ENCODE measurements around the gene MTX1. TPM values are rescaled to one million over a fixed set of nuclear protein-coding genes. Genes with fewer than 3 reads are reported as not detected.

Gene MTX1
- total and polyA plus RNA-seq, 9 donors: 19.6 to 24.5 (median 21.7) TPM

DNA sequence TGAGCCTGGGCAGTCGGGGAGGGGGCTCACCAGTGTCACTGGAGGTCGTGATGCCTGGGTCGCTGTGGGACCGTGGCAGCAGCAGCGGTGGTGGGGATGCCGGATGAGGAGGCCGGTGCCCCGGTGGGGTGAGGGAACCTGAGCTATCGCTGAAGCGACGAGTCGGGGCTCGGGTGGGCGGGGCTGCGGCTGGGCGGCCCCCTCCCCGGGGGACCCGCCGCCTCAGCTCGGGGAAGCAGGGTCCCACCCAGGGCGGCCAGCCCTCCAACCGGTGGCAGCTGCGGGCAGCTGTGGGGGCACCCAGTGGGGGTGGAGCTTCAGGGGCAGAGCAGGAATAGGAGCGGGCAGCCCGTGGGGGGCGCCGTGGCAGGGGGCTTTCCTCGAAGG lies 41.7 kb downstream of the MTX1 start:
- peak overlapping the region; percentile 49 for H3K4me3 ChIP-seq (ENCODE audit: low read length)
- H3K4me1 ChIP-seq (ENCODE audit: control insufficient read depth, insufficient read depth, low read length): peaks cover 37% of the 10 kb centered on the region
- no peak for DNase-seq
- WGBS (ENCODE audit: insufficient coverage): 23% methylated on average over 25 of the region's 28 CpGs
- peak overlapping the region; percentile 42 for H3K27ac ChIP-seq (ENCODE audit: low read length)
- H3K36me3 ChIP-seq (ENCODE audit: control insufficient read depth, insufficient read depth, low read length): peaks cover 36% of the 10 kb centered on the region
- H3K27me3 ChIP-seq (ENCODE audit: control insufficient read depth, insufficient read depth, low read length): no peaks in the 10 kb centered on the region
- H3K9me3 ChIP-seq (replicated peaks; ENCODE audit: control insufficient read depth, low read depth, low read length): no peaks in the 10 kb centered on the region

DNA sequence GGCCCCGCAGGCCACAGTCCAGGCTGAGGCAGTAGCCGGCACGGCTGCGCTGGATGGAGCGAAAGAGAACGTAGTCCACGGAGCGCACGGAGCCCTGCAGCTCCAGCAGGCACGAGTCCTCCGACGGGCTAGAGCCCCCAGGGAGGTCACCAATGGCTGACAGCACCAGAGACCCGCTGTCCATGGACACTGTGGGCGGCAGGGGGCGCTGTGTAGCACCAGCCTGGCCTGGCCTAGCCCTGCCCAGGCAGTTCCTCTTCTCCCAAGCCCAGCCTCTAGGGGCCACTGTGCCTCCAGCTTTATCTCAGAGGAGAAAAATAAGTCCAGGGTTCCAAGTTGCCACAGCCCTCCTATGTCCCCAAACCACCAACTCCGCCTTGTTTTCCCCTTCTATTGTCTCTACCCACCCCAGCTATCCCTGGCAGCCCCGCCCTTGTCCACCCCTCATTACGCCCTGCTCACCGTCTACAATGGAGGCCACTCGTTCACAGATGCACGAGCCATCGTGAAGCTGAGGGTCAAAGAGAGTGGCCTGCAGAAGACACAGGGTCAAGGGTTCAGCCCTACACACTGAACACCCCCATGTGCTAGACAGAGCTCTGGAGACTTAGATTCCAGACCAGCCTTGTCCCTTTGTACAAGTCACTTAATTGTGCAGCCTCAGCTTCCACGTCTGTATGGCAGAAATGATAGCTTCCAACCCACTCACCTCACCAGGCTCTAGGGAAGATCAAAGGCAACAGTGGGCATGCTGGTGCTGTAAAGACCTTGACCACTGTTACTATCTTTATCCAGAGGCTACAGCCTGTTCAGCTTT lies 42.3 kb downstream of the MTX1 start:
- peak overlapping the region; percentile 49 for H3K4me3 ChIP-seq (ENCODE audit: low read length)
- WGBS (ENCODE audit: insufficient coverage): 21% methylated on average over 23 of the region's 23 CpGs
- DNase-seq: peak; percentile 95
- peak overlapping the region; percentile 42 for H3K27ac ChIP-seq (ENCODE audit: low read length)
- peaks cover 36% of the 10 kb centered on the region for H3K36me3 ChIP-seq (ENCODE audit: control insufficient read depth, insufficient read depth, low read length)
- H3K27me3 ChIP-seq (ENCODE audit: control insufficient read depth, insufficient read depth, low read length): no peaks in the 10 kb centered on the region
- no peaks in the 10 kb centered on the region for H3K9me3 ChIP-seq (replicated peaks; ENCODE audit: control insufficient read depth, low read depth, low read length)
- peaks cover 40% of the 10 kb centered on the region for H3K4me1 ChIP-seq (ENCODE audit: control insufficient read depth, insufficient read depth, low read length)

DNA sequence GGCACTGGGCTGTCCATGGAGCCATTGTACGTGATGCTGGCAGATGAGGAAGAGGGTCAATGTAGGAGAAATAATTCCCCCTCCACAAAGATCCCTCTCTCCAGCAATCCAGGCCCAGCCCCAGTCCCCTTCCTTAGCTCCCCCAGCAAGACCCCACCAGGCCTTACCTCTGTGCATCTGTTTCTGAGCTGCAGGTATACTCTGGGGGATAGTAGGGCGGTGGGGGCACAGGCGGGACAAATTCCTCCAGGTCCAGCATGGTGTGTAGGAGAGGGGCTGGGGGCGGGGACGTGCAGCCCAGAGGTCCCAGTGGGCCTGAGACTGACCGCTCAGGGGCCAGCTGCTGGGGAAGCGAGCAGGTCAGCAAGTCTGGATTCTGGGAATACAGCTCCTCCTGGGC lies 43.1 kb downstream of the MTX1 start:
- H3K4me3 ChIP-seq (ENCODE audit: low read length): no peak overlapping the region
- no peak for DNase-seq
- H3K4me1 ChIP-seq (ENCODE audit: control insufficient read depth, insufficient read depth, low read length): peaks cover 47% of the 10 kb centered on the region
- H3K36me3 ChIP-seq (ENCODE audit: control insufficient read depth, insufficient read depth, low read length): peaks cover 40% of the 10 kb centered on the region
- 25% methylated on average over 2 of the region's 7 CpGs for WGBS (ENCODE audit: insufficient coverage)
- no peaks in the 10 kb centered on the region for H3K27me3 ChIP-seq (ENCODE audit: control insufficient read depth, insufficient read depth, low read length)
- no peak overlapping the region for H3K27ac ChIP-seq (ENCODE audit: low read length)
- no peaks in the 10 kb centered on the region for H3K9me3 ChIP-seq (replicated peaks; ENCODE audit: control insufficient read depth, low read depth, low read length)

DNA sequence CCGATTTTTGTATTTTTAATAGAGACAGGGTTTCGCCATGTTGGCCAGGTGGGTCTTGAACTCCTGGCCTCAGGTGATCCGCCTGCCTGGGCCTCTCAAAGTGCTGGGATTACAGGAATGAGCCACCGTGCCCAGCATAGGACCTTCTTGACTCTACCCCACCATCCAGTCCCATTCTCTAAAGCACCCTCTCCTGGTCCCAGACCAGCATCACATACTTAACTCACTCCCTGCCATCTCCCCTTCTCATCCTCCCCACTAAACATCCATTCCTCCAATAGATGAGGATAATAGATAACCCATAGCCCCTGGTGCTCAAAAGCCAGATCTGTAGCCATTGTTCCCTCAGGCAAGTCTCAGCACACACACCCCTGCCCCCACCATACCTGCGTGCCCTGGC lies 44.7 kb downstream of the MTX1 start:
- no peak for DNase-seq
- Histone ChIP-seq H3K36me3 (ENCODE audit: control insufficient read depth, insufficient read depth, low read length) (peaks cover 35% of the 10 kb centered on the region), H3K4me3 (ENCODE audit: low read length) (no peak overlapping the region), H3K4me1 (ENCODE audit: control insufficient read depth, insufficient read depth, low read length) (peaks cover 48% of the 10 kb centered on the region), H3K27ac (ENCODE audit: low read length) (no peak overlapping the region), H3K27me3 (ENCODE audit: control insufficient read depth, insufficient read depth, low read length) (no peaks in the 10 kb centered on the region), H3K9me3 (replicated peaks; ENCODE audit: control insufficient read depth, low read depth, low read length) (no peaks in the 10 kb centered on the region)
- WGBS (ENCODE audit: insufficient coverage): 100% methylated on average over 3 of the region's 5 CpGs

DNA sequence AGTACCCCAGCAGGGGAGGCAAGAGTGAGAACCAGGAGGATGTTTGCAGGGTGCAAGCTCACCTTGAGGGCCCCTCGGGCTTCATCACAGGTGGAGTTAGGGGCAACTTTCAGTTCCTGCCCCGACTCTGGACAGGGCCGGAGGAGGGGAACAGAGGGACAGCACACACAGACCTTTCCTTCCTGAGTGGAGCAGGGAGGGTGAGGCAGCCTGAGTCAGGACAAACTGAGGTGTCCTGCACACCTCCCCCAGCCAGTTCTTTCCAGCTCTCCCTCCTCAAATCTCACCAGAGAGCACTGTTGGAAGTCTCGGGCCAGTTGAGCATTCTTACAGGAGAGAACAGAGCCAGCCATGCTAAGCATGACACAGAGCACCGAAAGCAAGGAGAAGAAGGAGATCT lies 45.3 kb downstream of the MTX1 start:
- peaks cover 48% of the 10 kb centered on the region for H3K4me1 ChIP-seq (ENCODE audit: control insufficient read depth, insufficient read depth, low read length)

DNA sequence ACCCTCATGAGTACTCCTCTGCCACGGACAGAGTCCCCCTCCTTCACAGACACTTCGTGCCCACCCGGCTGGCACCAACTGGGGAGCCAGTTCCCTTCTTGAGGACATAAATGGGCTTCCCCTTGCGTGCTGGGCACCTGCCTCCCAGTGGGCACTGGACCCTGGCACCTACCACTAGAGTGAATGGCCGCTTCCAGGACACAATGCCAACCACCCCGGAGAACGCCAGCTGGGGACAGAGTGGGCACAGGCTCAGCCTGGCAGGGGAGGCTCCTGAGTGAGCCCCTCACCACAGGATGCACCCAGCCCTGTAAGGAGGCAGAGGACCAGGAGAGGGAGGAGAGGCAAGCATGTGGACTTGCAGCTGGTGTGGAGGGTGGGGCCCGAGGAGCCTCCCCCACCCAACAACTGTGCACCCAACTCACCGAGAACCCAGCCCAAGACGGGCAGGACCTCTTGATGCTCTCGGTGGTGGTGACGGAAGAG lies 45.8 kb downstream of the MTX1 start:
- H3K36me3 ChIP-seq (ENCODE audit: control insufficient read depth, insufficient read depth, low read length): peaks cover 33% of the 10 kb centered on the region
- peak; percentile 39 for DNase-seq
- 32% methylated on average over 6 of the region's 12 CpGs for WGBS (ENCODE audit: insufficient coverage)
- H3K9me3 ChIP-seq (replicated peaks; ENCODE audit: control insufficient read depth, low read depth, low read length): no peaks in the 10 kb centered on the region
- peak overlapping the region; percentile 100 for H3K27ac ChIP-seq (ENCODE audit: low read length)
- peak overlapping the region; percentile 94 for H3K4me3 ChIP-seq (ENCODE audit: low read length)
- H3K27me3 ChIP-seq (ENCODE audit: control insufficient read depth, insufficient read depth, low read length): no peaks in the 10 kb centered on the region
- peaks cover 48% of the 10 kb centered on the region for H3K4me1 ChIP-seq (ENCODE audit: control insufficient read depth, insufficient read depth, low read length)

More for the DNA sequence above, 45.3 kb downstream of the MTX1 start:
- Histone ChIP-seq H3K9me3 (replicated peaks; ENCODE audit: control insufficient read depth, low read depth, low read length) (no peaks in the 10 kb centered on the region), H3K27me3 (ENCODE audit: control insufficient read depth, insufficient read depth, low read length) (no peaks in the 10 kb centered on the region), H3K27ac (ENCODE audit: low read length) (peak overlapping the region; percentile 15), H3K4me3 (ENCODE audit: low read length) (peak overlapping the region; percentile 94), H3K36me3 (ENCODE audit: control insufficient read depth, insufficient read depth, low read length) (peaks cover 34% of the 10 kb centered on the region)
- 100% methylated on average over 1 of the region's 5 CpGs for WGBS (ENCODE audit: insufficient coverage)
- DNase-seq: no peak

DNA sequence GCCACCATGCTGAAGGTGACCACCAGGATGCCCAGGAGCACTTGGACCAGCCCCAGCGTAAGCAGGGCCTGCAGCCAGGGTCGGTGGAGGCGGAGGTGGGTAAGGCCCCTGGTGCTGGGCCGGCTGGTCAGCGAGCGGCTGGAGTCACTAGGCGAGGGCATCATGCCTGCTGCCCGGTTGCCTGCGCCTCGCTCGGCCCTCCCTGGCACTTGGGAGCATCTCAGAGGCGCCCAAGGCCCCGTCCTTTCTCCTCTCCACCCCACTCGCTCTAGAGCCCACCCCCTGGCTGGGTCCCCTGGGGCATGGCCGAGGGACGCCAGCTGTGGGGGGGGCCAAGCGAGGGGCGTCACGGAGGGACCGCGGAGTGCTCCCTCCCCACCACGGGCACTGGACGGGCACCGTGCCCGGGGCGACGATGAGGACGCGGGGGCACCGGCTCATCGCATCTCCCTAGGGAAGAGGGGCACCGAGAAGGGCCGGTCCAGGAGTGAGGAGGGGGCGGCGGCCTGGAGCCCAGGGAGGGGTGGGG lies 46.3 kb downstream of the MTX1 start:
- WGBS (ENCODE audit: insufficient coverage): 1% methylated on average over 22 of the region's 35 CpGs
- no peaks in the 10 kb centered on the region for H3K9me3 ChIP-seq (replicated peaks; ENCODE audit: control insufficient read depth, low read depth, low read length)

DNA sequence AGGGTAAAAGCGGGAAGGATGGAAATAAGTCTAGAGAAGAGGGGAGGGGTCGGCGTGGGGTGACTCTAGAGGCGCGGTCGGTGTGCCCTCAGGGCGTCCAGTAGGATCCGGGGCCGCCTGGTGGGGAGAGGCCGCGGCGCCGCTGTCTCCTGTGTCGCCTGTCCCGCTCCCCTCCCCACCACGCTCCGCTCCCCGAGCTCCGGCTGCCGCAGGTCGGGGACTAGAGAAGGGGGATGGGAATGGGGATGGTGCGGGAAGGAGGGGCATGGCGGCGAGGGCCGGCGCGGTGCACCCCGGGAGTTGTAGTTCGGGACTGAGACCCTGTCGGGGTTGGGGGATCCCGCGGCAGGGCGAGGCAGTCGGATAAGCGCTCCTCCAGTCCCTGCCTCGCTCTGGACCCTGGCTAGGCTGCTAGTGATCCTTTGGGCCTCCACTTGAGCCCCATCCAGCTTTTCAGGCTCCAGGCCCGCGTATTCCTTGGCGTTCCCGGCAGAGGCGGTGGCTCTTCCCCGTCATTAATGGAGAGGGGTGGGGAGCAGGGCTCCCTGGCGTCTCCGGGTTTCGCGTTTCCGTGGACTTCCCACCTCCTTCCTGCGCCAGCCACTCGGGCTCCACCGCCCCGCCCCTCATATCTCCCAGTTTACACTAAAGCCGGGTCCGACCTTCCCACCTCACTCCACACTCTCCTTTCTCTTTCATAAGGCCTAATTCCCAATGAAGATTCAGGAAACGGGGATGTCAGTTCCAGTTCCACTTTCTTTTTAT lies 46.9 kb downstream of the MTX1 start, which contains the start of gene ENTREP3:
Gene ENTREP3 (minus strand): TSS at position 241 of the 765 bp plus-strand sequence. CDS start 606 bp downstream, outside the sequence.
- Histone ChIP-seq H3K4me1 (ENCODE audit: control insufficient read depth, insufficient read depth, low read length) (peaks cover 44% of the 10 kb centered on the region), H3K27me3 (ENCODE audit: control insufficient read depth, insufficient read depth, low read length) (no peaks in the 10 kb centered on the region), H3K9me3 (replicated peaks; ENCODE audit: control insufficient read depth, low read depth, low read length) (no peaks in the 10 kb centered on the region), H3K27ac (ENCODE audit: low read length) (peak within 1 kb of the TSS; percentile 100), H3K4me3 (ENCODE audit: low read length) (peak within 1 kb of the TSS; percentile 94), H3K36me3 (ENCODE audit: control insufficient read depth, insufficient read depth, low read length) (peaks cover 41% of the 10 kb centered on the region)
- WGBS (ENCODE audit: insufficient coverage): under 1% methylated on average over 29 of the region's 54 CpGs
- DNase-seq: peak; percentile 95

More for the DNA sequence above, 46.3 kb downstream of the MTX1 start:
- DNase-seq: peak; percentile 55
- Histone ChIP-seq H3K27ac (ENCODE audit: low read length) (peak overlapping the region; percentile 100), H3K36me3 (ENCODE audit: control insufficient read depth, insufficient read depth, low read length) (peaks cover 36% of the 10 kb centered on the region), H3K4me1 (ENCODE audit: control insufficient read depth, insufficient read depth, low read length) (peaks cover 48% of the 10 kb centered on the region), H3K27me3 (ENCODE audit: control insufficient read depth, insufficient read depth, low read length) (no peaks in the 10 kb centered on the region), H3K4me3 (ENCODE audit: low read length) (peak overlapping the region; percentile 94)

DNA sequence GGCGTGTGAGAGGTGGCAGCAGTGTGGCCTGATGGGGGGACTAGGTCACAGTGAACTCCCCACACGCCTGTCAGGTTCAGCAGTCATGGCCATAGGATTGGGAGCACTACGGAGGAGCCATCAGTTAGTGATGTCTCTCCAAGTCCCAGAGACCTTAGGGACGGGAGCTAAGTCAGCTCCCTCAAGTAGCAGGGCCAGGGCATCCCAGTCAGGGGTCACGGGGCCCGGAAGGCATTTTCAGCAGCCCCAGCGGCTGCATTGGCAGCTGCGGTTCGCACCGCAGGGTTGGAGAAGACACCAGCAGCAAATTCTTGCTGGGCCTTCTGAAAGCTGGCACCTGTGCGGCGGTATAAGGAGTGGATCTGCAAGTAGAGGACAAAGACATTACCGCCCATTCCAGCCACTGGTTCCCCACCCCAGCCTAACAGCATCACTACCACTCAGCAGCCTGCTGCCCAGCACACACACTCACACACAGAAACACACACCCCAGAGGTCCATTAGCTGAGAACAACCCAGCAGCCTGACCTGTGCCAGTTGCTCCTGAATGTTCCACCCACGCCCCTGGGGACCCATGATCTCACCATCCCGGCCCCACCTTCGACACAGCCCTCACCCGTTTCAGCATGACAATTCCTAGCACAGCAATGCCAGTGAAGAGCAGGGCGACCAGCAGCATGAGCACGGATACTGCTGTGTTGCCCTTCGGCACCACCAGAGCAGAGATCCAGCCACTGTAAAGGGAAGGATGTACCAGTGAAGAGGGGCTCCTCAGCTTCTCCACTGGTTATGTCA lies 47.8 kb downstream of the MTX1 start:
- peak overlapping the region; percentile 94 for H3K4me3 ChIP-seq (ENCODE audit: low read length)
- H3K27me3 ChIP-seq (ENCODE audit: control insufficient read depth, insufficient read depth, low read length): no peaks in the 10 kb centered on the region
- 79% methylated on average over 20 of the region's 20 CpGs for WGBS (ENCODE audit: insufficient coverage)
- no peaks in the 10 kb centered on the region for H3K9me3 ChIP-seq (replicated peaks; ENCODE audit: control insufficient read depth, low read depth, low read length)
- peak overlapping the region; percentile 100 for H3K27ac ChIP-seq (ENCODE audit: low read length)
- H3K4me1 ChIP-seq (ENCODE audit: control insufficient read depth, insufficient read depth, low read length): peaks cover 42% of the 10 kb centered on the region
- DNase-seq: no peak
- H3K36me3 ChIP-seq (ENCODE audit: control insufficient read depth, insufficient read depth, low read length): peaks cover 40% of the 10 kb centered on the region
